Adrenal gland (tissue), 12 donors: ENCODE measurements around the gene GABRR3. TPM values are rescaled to one million over a fixed set of nuclear protein-coding genes. Genes with fewer than 3 reads are reported as not detected.

Experiments
- DNase-seq, 7 donors: peaks; one replicate each; pipeline ENCODE4 v3.0.0-alpha.2; 2019 to 2020
- H3K27ac ChIP-seq, 5 donors: fragments of 200-600 bp; sonication (generic) in 4 of 5; 1 replicate in 3 of 5; 2 replicates in 2 of 5; pipeline versions ENCODE4 v1.5.1 to v1.8.0; 2016 to 2020; ENCODE audit warnings: mild to moderate bottlenecking in 1 of 5
- H3K27me3 ChIP-seq: fragments of 200-600 bp; 2 replicates; pipeline ENCODE4 v1.8.0; 2021
- H3K36me3 ChIP-seq, 2 donors: fragments of 200-600 bp; replicated peaks in 1 of 2; 1 replicate in 1 of 2; 2 replicates in 1 of 2; pipeline versions ENCODE4 v1.5.1 to v1.8.0; 2018 to 2022
- H3K4me1 ChIP-seq, 2 donors: fragments of 200-600 bp; replicated peaks in 1 of 2; 1 replicate in 1 of 2; 2 replicates in 1 of 2; pipeline versions ENCODE4 v1.5.1 to v1.8.0; 2018 to 2021
- H3K4me3 ChIP-seq, 4 donors: fragments of 200-600 bp; sonication (generic) in 3 of 4; one replicate each; pipeline ENCODE4 v1.5.1; 2016 to 2018
- H3K9me3 ChIP-seq, 3 donors: fragments of 200-600 bp; sonication (generic) in 1 of 3; replicated peaks in 1 of 3; 1 replicate in 2 of 3; 2 replicates in 1 of 3; pipeline versions ENCODE4 v1.5.1 to v1.8.0; 2016 to 2021
- POLR2A ChIP-seq, 2 donors: fragments of 450-650 bp; IDR thresholded peaks; one replicate each; pipeline ENCODE4 v1.6.1; 2017; ENCODE audit warnings: antibody characterized with exemption in 2 of 2, mild to moderate bottlenecking in 2 of 2, moderate library complexity in 1 of 2
- WGBS, 4 donors: extraction: QIAGEN DNeasy Blood & Tissue Kit in 2 of 4; methylation state at CpG; one replicate each; pipeline versions ENCODE4 v1.1.5 to v1.1.7; 2013 to 2017; 5-methylcytosine and 5-hydroxymethylcytosine counted together
- intact Hi-C, 2 donors: fragments of 100-400 bp; cut with DNase I; formaldehyde crosslinking; loops; one replicate each; pipeline versions ENCODE4 v1.14.1 to v1.15.0; 2022 to 2023
- polyA plus RNA-seq, 3 donors: library from polyadenylated mRNA; stranded (reverse); fragments of 200-250 nt in 2 of 3; fragments of 350-450 nt in 1 of 3; fragmentation: Illumina TruSeq in 1 of 3; extraction: RNeasy Lipid Tissue Mini Kit (QIAGEN cat#74804) in 1 of 3; gene quantifications; one replicate each; pipeline ENCODE4 v1.2.3, GENCODE V29; 2013 to 2014
- total RNA-seq, 9 donors: library from RNA; depleted of rRNA in 4 of 9; stranded (reverse); fragments of >200 nt in 4 of 9; fragments of 120-200 nt in 1 of 9; fragmentation: NEBNext Ultra II Directional in 1 of 9; extraction: Animal tissue kit (Norgen Biotek cat#: 25700) in 1 of 9; gene quantifications; one replicate each; pipeline versions ENCODE4 v1.1.0 to v1.2.4, GENCODE V29; 2013 to 2023
- TF ChIP-seq, protein P1 (sequence below), 6 experiments: fragments of 450-650 bp in 4 of 6; fragments of 200-600 bp in 2 of 6; sonication (generic) in 1 of 6; IDR thresholded peaks; 1 replicate in 5 of 6; 2 replicates in 1 of 6; pipeline versions ENCODE4 v1.5.1 to v1.8.0; 2016 to 2021; ENCODE audit warnings: antibody characterized with exemption in 6 of 6, mild to moderate bottlenecking in 2 of 6, moderate library complexity in 1 of 6
- donor health status: healthy with polysubstance abuse.
- donor health status: Bipolar disorder and iron deficiency.
- donor health status: DM: yes; HTN: yes; CAD: no.
- donor health status: DM: no; HTN: no; CAD: no.
- donor health status: DM: no; HTN: no; CAD: no.
- donor health status: DM: yes; HTN: yes; CAD: no.

GABRR3 gene
- total and polyA plus RNA-seq, 12 donors: under 0.01 TPM; not detected in 11

DNA sequence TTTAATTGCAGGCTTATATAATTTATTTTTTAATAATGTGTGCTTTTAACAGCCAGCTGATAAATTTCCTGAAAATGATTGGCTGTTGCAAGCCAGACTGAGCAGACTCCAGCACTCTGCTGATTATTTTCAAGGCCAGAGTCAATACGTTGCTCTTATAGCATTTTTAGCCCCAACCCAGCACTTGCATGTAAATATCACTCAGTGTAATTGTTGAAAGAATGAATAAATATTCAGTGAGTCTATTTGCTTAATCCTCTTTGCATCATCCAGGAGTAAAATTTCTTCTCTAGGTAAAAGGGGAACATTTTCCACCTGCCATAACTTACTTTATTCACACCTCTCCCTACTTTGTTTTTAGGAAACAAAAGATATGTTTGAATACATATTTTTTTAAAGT, 2.9 kb downstream of the GABRR3 start:
- H3K4me3 ChIP-seq: no peak overlapping the region
- no peaks in the 10 kb centered on the region for H3K4me1 ChIP-seq
- WGBS, 4 donors: 29 to 42% (median 33%) methylated on average over 1 of the region's 1 CpG
- DNase-seq: no peak
- no peak overlapping the region for H3K27ac ChIP-seq
- no peak for TF ChIP-seq POLR2A (IDR thresholded peaks at IDR 0.05)
- TF ChIP-seq, protein P1, sequence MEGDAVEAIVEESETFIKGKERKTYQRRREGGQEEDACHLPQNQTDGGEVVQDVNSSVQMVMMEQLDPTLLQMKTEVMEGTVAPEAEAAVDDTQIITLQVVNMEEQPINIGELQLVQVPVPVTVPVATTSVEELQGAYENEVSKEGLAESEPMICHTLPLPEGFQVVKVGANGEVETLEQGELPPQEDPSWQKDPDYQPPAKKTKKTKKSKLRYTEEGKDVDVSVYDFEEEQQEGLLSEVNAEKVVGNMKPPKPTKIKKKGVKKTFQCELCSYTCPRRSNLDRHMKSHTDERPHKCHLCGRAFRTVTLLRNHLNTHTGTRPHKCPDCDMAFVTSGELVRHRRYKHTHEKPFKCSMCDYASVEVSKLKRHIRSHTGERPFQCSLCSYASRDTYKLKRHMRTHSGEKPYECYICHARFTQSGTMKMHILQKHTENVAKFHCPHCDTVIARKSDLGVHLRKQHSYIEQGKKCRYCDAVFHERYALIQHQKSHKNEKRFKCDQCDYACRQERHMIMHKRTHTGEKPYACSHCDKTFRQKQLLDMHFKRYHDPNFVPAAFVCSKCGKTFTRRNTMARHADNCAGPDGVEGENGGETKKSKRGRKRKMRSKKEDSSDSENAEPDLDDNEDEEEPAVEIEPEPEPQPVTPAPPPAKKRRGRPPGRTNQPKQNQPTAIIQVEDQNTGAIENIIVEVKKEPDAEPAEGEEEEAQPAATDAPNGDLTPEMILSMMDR (IDR thresholded peaks at IDR 0.05): no peak
- no peaks in the 10 kb centered on the region for H3K36me3 ChIP-seq
- H3K27me3 ChIP-seq: peaks cover 11% of the 10 kb centered on the region
- H3K9me3 ChIP-seq: no peaks in the 10 kb centered on the region
- intact Hi-C loops: no loop called here

DNA sequence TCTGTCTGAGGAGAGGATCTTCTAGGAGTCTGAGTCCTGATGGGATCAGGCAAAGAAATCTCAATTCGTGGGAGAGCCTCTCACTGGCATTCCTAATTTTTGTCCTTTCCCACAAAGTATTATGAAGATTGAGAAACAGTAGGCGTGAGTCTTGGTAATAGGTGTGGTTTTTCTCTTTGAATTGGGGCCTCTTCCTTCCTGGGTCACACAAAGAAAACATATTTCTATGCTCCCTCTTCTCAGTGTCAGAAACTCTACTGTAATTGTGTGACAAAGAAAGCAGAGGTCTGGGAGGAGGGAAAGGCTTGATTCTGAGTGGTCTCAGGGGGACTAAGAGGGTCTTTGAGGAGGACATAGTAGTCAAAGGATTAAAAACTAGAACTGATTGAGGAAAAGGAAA, 6.0 kb downstream of the GABRR3 start:
- Histone ChIP-seq H3K9me3 (no peaks in the 10 kb centered on the region), H3K27me3 (no peaks in the 10 kb centered on the region), H3K4me3 (no peak overlapping the region), H3K36me3 (no peaks in the 10 kb centered on the region), H3K4me1 (no peaks in the 10 kb centered on the region), H3K27ac (no peak overlapping the region)
- 37 to 56% (median 46%) methylated on average over 2 of the region's 2 CpGs for WGBS, 4 donors
- intact Hi-C loops: no loop called here
- TF ChIP-seq POLR2A (IDR thresholded peaks at IDR 0.05): no peak
- TF ChIP-seq, protein P1 (IDR thresholded peaks at IDR 0.05): no peak
- DNase-seq: no peak

- no peak for TF ChIP-seq POLR2A (IDR thresholded peaks at IDR 0.05)
- TF ChIP-seq, protein P1 (IDR thresholded peaks at IDR 0.05): no peak
- Histone ChIP-seq H3K27me3 (no peaks in the 10 kb centered on the region), H3K9me3 (no peaks in the 10 kb centered on the region), H3K4me3 (no peak overlapping the region), H3K4me1 (peaks cover 0 to 3% of the 10 kb centered on the region in 2 donors), H3K36me3 (no peaks in the 10 kb centered on the region), H3K27ac (no peak overlapping the region)
- intact Hi-C loops: no loop called here
- no peak for DNase-seq
- WGBS, 4 donors: 29 to 45% (median 36%) methylated on average over 1 of the region's 1 CpG
Observed at GRCh38 chr3:98027085-98027446, 8.0 kb downstream of the GABRR3 start.

GRCh38 chr3:98026425-98027084, 8.6 kb downstream of the GABRR3 start:
- intact Hi-C loops: no loop called here
- no peak overlapping the region for H3K27ac ChIP-seq
- H3K36me3 ChIP-seq: no peaks in the 10 kb centered on the region
- no peaks in the 10 kb centered on the region for H3K9me3 ChIP-seq
- H3K27me3 ChIP-seq: no peaks in the 10 kb centered on the region
- no peak overlapping the region for H3K4me3 ChIP-seq
- no peak for DNase-seq
- 75 to 88% (median 78%) methylated on average over 5 of the region's 5 CpGs for WGBS, 4 donors
- peaks cover 0 to 7% of the 10 kb centered on the region in 2 donors for H3K4me1 ChIP-seq
- TF ChIP-seq, protein P1 (IDR thresholded peaks at IDR 0.05): no peak
- TF ChIP-seq POLR2A (IDR thresholded peaks at IDR 0.05): no peak
